Measurements from ENCODE around the gene TRANK1. TPM values are rescaled to one million over a fixed set of nuclear protein-coding genes. Genes with fewer than 3 reads are reported as not detected.
A peak's percentile ranks its signal among the peaks of the same experiment; 100 is the strongest.

TRANK1 gene
- total and polyA plus RNA-seq, 2 of the 8 experiments (the other 6 are each of a cell fraction or from before 2014, with no cell fraction given) = 2.9 to 8.8 TPM

GRCh38 chr3:36904641-36905040 is 40.2 kb downstream of the TRANK1 start:
- peak; percentile 7 to 44 for DNase-seq (ENCODE audit: low read depth in 1 of 2, low spot score in 2 of 2)
- POLR2A ChIA-PET (ENCODE audit: partially characterized antibody) = interaction anchor here (0.6 to 1.3 kb wide), 2 partner anchors 19 to 84 kb away, joined by 3 read pairs; no protein-coding TSS in a partner anchor

More at GRCh38 chr3:36904641-36905040, 40.2 kb downstream of the TRANK1 start:
- FAIRE-seq = no peak
- Histone ChIP-seq H3K27ac (ENCODE audit: low read depth, low read length) (no peak overlapping the region), H2AK5ac (ENCODE audit: low read depth, low read length) (no peak overlapping the region), H4K5ac (ENCODE audit: insufficient read length, low read depth, low read length) (no peak overlapping the region), H3K4me2 (ENCODE audit: insufficient read depth in 1 of 2, low read depth in 2 of 2, low read length in 2 of 2) (no peak overlapping the region), H2AFZ (ENCODE audit: low read length) (no peak overlapping the region), H4K8ac (ENCODE audit: extremely low read depth, insufficient read depth, low read length) (no peak overlapping the region), H2BK15ac (ENCODE audit: low read length) (no peak overlapping the region), H3K14ac (ENCODE audit: insufficient read length) (no peak overlapping the region), H2BK20ac (ENCODE audit: low read length) (no peak overlapping the region), H4K20me1 (replicated peaks in 1 of 2; ENCODE audit: control insufficient read depth in 1 of 2, insufficient read depth in 2 of 2, low read length in 2 of 2) (no peaks in the 10 kb centered on the region), H3K23ac (ENCODE audit: insufficient read length) (no peak overlapping the region), H3K4me1 (replicated peaks in 1 of 4; ENCODE audit: control insufficient read depth in 3 of 4, insufficient read depth in 4 of 4, low read length in 3 of 4) (no peaks in the 10 kb centered on the region), H3K23me2 (ENCODE audit: low read depth, low read length) (no peaks in the 10 kb centered on the region), H3K27me3 (replicated peaks in 1 of 4; ENCODE audit: control insufficient read depth in 3 of 4, extremely low read depth in 1 of 4, insufficient read depth in 3 of 4, low read length in 3 of 4) (no peaks in the 10 kb centered on the region), H4K91ac (replicated peaks; ENCODE audit: insufficient read length, low read length) (no peak overlapping the region), H3K4me3 (ENCODE audit: extremely low read depth in 1 of 4, insufficient read depth in 2 of 4, low read depth in 3 of 4, low read length in 4 of 4) (no peak overlapping the region), H3K4ac (replicated peaks; ENCODE audit: insufficient read length, low read depth, low read length) (no peak overlapping the region), H3K18ac (ENCODE audit: extremely low read depth, low read length) (no peak overlapping the region), H3K9me3 (ENCODE audit: insufficient read depth in 2 of 2, low read depth in 1 of 2, low read length in 1 of 2) (no peaks in the 10 kb centered on the region), H2BK5ac (ENCODE audit: low read depth, low read length) (no peak overlapping the region), H3K9ac (replicated peaks in 1 of 4; ENCODE audit: extremely low read depth in 1 of 4, low read depth in 3 of 4, low read length in 3 of 4) (no peak overlapping the region), H3K56ac (replicated peaks; ENCODE audit: insufficient read length, low read depth, low read length) (no peak overlapping the region), H3K79me1 (ENCODE audit: low read depth, low read length) (no peaks in the 10 kb centered on the region), H2BK120ac (replicated peaks; ENCODE audit: low read depth, low read length) (no peak overlapping the region), H3K79me2 (ENCODE audit: control insufficient read depth in 1 of 2, insufficient read depth in 2 of 2, low read length in 2 of 2) (no peaks in the 10 kb centered on the region), H2BK12ac (ENCODE audit: low read depth, low read length) (no peak overlapping the region), H3K36me3 (ENCODE audit: control insufficient read depth in 2 of 4, insufficient read depth in 4 of 4, low read length in 3 of 4) (no peaks in the 10 kb centered on the region)
- TF ChIP-seq RAD21 (IDR thresholded peaks at IDR 0.05 in 1 of 2, conservative IDR thresholded peaks at IDR 0.05 in 1 of 2; ENCODE audit: low read depth in 2 of 2, low read length in 2 of 2) = peak; percentile 75 to 85
- TF ChIP-seq EGR1 (IDR thresholded peaks at IDR 0.05; ENCODE audit: borderline replicate concordance, low read depth, low read length) = no peak
- TF ChIP-seq, protein P1, sequence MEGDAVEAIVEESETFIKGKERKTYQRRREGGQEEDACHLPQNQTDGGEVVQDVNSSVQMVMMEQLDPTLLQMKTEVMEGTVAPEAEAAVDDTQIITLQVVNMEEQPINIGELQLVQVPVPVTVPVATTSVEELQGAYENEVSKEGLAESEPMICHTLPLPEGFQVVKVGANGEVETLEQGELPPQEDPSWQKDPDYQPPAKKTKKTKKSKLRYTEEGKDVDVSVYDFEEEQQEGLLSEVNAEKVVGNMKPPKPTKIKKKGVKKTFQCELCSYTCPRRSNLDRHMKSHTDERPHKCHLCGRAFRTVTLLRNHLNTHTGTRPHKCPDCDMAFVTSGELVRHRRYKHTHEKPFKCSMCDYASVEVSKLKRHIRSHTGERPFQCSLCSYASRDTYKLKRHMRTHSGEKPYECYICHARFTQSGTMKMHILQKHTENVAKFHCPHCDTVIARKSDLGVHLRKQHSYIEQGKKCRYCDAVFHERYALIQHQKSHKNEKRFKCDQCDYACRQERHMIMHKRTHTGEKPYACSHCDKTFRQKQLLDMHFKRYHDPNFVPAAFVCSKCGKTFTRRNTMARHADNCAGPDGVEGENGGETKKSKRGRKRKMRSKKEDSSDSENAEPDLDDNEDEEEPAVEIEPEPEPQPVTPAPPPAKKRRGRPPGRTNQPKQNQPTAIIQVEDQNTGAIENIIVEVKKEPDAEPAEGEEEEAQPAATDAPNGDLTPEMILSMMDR (IDR thresholded peaks at IDR 0.05; ENCODE audit: control extremely low read depth in 1 of 3, insufficient read depth in 1 of 3, low read depth in 1 of 3, low read length in 3 of 3) = peak; percentile 67 to 79 (median 69)
- TF ChIP-seq SRF (IDR thresholded peaks at IDR 0.05; ENCODE audit: low read depth, low read length) = peak; percentile 72; the same call in 1 of the 2 replicates
- TF ChIP-seq TEAD4 (IDR thresholded peaks at IDR 0.05; ENCODE audit: low read depth, low read length) = 0 out of 2 replicates have a peak, but pooled peaks have one; percentile 10
- CTCF ChIA-PET (ENCODE audit: partially characterized antibody) = interaction anchor here (0.6 to 9.1 kb wide), 18 partner anchors 11 to 156 kb away, joined by 3 to 125 read pairs (median 4); no protein-coding TSS in a partner anchor
- WGBS, 2 experiments (ENCODE audit: extremely low coverage in 1 of 2, insufficient coverage in 1 of 2, insufficient read length in 1 of 2, insufficient replicate concordance in 2 of 2, low coverage in 1 of 2, low lambda C conversion rate in 2 of 2, missing lambda C conversion rate in 1 of 2) = 86% methylated on average over 3 of the region's 3 CpGs; no CpG with 5 or more reads in 1 of the 2 experiments

All from H1 (cell line).